Pancreas (tissue), 10 donors: ENCODE data around the gene PPM1H. TPM values are rescaled to one million over a fixed set of nuclear protein-coding genes. Genes with fewer than 3 reads are reported as not detected.

ENCODE experiments used
- ATAC-seq, 4 donors: fragments of 200-7000 bp; cut with Tn5 transposase; one replicate each; pipeline versions ENCODE4 v1.8.0 to v1.9.1; 2020; ENCODE audit warnings: mild to moderate bottlenecking in 4 of 4, moderate library complexity in 4 of 4
- DNase-seq, 6 donors: peaks; one replicate each; pipeline ENCODE4 v3.0.0-alpha.2; 2020
- FAIRE-seq: peaks from 2 replicates; lab custom pipeline; 2012; peaks lifted over from hg19 to GRCh38; lab: Jason Lieb, UNC
- H3K27ac ChIP-seq, 4 donors: fragments of 200-600 bp; sonication (generic); 1 replicate in 3 of 4; 2 replicates in 1 of 4; pipeline versions ENCODE4 v1.5.0 to v1.8.0; 2020
- H3K27me3 ChIP-seq, 4 donors: fragments of 200-600 bp; one replicate each; pipeline ENCODE4 v1.8.0; 2021
- H3K36me3 ChIP-seq, 3 donors: fragments of 200-600 bp; sonication (generic) in 1 of 3; one replicate each; pipeline versions ENCODE4 v1.5.0 to v1.8.0; 2020 to 2021
- H3K4me1 ChIP-seq, 3 donors: fragments of 200-600 bp; one replicate each; pipeline ENCODE4 v1.8.0; 2021
- H3K4me3 ChIP-seq, 4 donors: fragments of 200-600 bp; sonication (generic) in 2 of 4; one replicate each; pipeline versions ENCODE4 v1.5.0 to v1.8.0; 2020 to 2021
- H3K9me3 ChIP-seq, 4 donors: fragments of 200-600 bp; one replicate each; pipeline ENCODE4 v1.8.0; 2021
- CTCF ChIP-seq, 4 donors: fragments of 200-600 bp; sonication (generic) in 3 of 4; IDR thresholded peaks; one replicate each; pipeline versions ENCODE4 v1.5.0 to v1.8.0; 2021; ENCODE audit warnings: antibody characterized with exemption in 4 of 4
- WGBS, 2 donors: extraction: QIAGEN DNeasy Blood & Tissue Kit; methylation state at CpG; one replicate each; pipeline ENCODE4 v1.1.7; 2013; 5-methylcytosine and 5-hydroxymethylcytosine counted together
- intact Hi-C, 3 donors: fragments of 100-400 bp; cut with DNase I; formaldehyde crosslinking; loops; one replicate each; pipeline versions ENCODE4 v1.11.1 to v1.14.2; 2022
- polyA plus RNA-seq, 2 donors: library from polyadenylated mRNA; stranded (reverse); fragments of 200-250 nt; gene quantifications; one replicate each; pipeline ENCODE4 v1.2.3, GENCODE V29; 2013
- total RNA-seq, 6 donors: library from RNA; stranded (reverse); fragmentation: NEBNext Ultra II Directional in 4 of 6; extraction: Animal tissue kit (Norgen Biotek cat#: 25700) in 4 of 6; gene quantifications; one replicate each; pipeline versions ENCODE4 v1.2.1 to v1.2.4, GENCODE V29; 2021 to 2023
- donor health status: healthy with polysubstance abuse.
- donor health status: DM: no; HTN: no; CAD: no; lungs with moderate emphysema.
- donor health status: DM: no; HTN: no; CAD: no.
- donor health status: control.
- donor health status: control.
- donor health status: Bipolar disorder and iron deficiency.
- donor health status: DM: yes; HTN: yes; CAD: no.
- donor health status: DM: no; HTN: no; CAD: no.
- donor health status: DM: no; HTN: no; CAD: no.
- donor health status: DM: yes; HTN: yes; CAD: no.

PPM1H gene
- total and polyA plus RNA-seq, 8 donors = 1.7 to 12.9 (median 5.8) TPM

- TF ChIP-seq CTCF (IDR thresholded peaks at IDR 0.05) = no peak
- Histone ChIP-seq H3K27ac (no peak overlapping the region), H3K4me1 (no peaks in the 10 kb centered on the region), H3K36me3 (no peaks in the 10 kb centered on the region), H3K9me3 (no peaks in the 10 kb centered on the region), H3K4me3 (no peak overlapping the region), H3K27me3 (no peaks in the 10 kb centered on the region)
- no peak for FAIRE-seq
- no peak for DNase-seq
- peak in 3 of 4 donors; percentile 29 to 48 (median 30) for ATAC-seq
- intact Hi-C loops = no loop called here
These were observed 155.5 kb downstream of the PPM1H start for GRCh38 chr12:62779488-62779887.

GRCh38 chr12:62778187-62778586 is 156.8 kb downstream of the PPM1H start:
- no peaks in the 10 kb centered on the region for H3K4me1 ChIP-seq
- TF ChIP-seq CTCF (IDR thresholded peaks at IDR 0.05) = no peak
- H3K9me3 ChIP-seq = no peaks in the 10 kb centered on the region
- intact Hi-C loops = no loop called here
- H3K27ac ChIP-seq = no peak overlapping the region
- no peaks in the 10 kb centered on the region for H3K36me3 ChIP-seq
- no peak for FAIRE-seq
- DNase-seq = no peak
- 92 to 97% methylated on average over 3 of the region's 3 CpGs for WGBS, 2 donors
- no peak overlapping the region for H3K4me3 ChIP-seq
- no peaks in the 10 kb centered on the region for H3K27me3 ChIP-seq
- ATAC-seq = no peak

- Histone ChIP-seq H3K4me1 (no peaks in the 10 kb centered on the region), H3K27ac (no peak overlapping the region), H3K4me3 (no peak overlapping the region), H3K36me3 (no peaks in the 10 kb centered on the region), H3K27me3 (no peaks in the 10 kb centered on the region), H3K9me3 (no peaks in the 10 kb centered on the region)
- no peak for ATAC-seq
- 84 to 99% methylated on average over 2 of the region's 2 CpGs for WGBS, 2 donors
- intact Hi-C loops = no loop called here
- TF ChIP-seq CTCF (IDR thresholded peaks at IDR 0.05) = no peak
- FAIRE-seq = no peak
- DNase-seq = no peak
These were observed 158.0 kb downstream of the PPM1H start for GRCh38 chr12:62776997-62777396.

GRCh38 chr12:62776575-62776974 is 158.4 kb downstream of the PPM1H start:
- H3K4me1 ChIP-seq = no peaks in the 10 kb centered on the region
- H3K27ac ChIP-seq = no peak overlapping the region
- H3K27me3 ChIP-seq = no peaks in the 10 kb centered on the region
- no peak for ATAC-seq
- no peak overlapping the region for H3K4me3 ChIP-seq
- intact Hi-C loops = no loop called here
- DNase-seq = no peak
- no peak for FAIRE-seq
- no peaks in the 10 kb centered on the region for H3K9me3 ChIP-seq
- H3K36me3 ChIP-seq = no peaks in the 10 kb centered on the region
- TF ChIP-seq CTCF (IDR thresholded peaks at IDR 0.05) = no peak

GRCh38 chr12:62774794-62775193 is 160.2 kb downstream of the PPM1H start:
- H3K36me3 ChIP-seq = no peaks in the 10 kb centered on the region
- ATAC-seq (peak in 1 of 4 donors; percentile 21), DNase-seq (no peak), FAIRE-seq (no peak)
- no peak for TF ChIP-seq CTCF (IDR thresholded peaks at IDR 0.05)
- H3K9me3 ChIP-seq = no peaks in the 10 kb centered on the region
- H3K27ac ChIP-seq = no peak overlapping the region
- H3K4me1 ChIP-seq = no peaks in the 10 kb centered on the region
- no peak overlapping the region for H3K4me3 ChIP-seq
- no peaks in the 10 kb centered on the region for H3K27me3 ChIP-seq
- intact Hi-C loops = no loop called here
- WGBS, 2 donors = 95 to 96% methylated on average over 8 of the region's 8 CpGs
